Fibroblast of lung (primary cell): ENCODE measurements around the gene GH2.

Experiments used
- CTCF ChIP-seq, 2 donors: IDR thresholded peaks in 1 of 2; conservative IDR thresholded peaks in 1 of 2; 1 replicate in 1 of 2; 2 replicates in 1 of 2; pipeline ENCODE4 v1.5.1; 2011 to 2012; ENCODE audit warnings: low read length in 2 of 2, control low read depth in 1 of 2, inconsistent platforms in 1 of 2, low read depth in 1 of 2, mild to moderate bottlenecking in 1 of 2
- EZH2 ChIP-seq: IDR thresholded peaks from 2 replicates; pipeline ENCODE4 v1.5.1; 2012; ENCODE audit warnings: low read length, control low read depth, mild to moderate bottlenecking; ENCODE audit errors: missing control alignments

- TF ChIP-seq EZH2 (no peak), CTCF (conservative IDR thresholded peaks at IDR 0.05 in 1 of 2, IDR thresholded peaks at IDR 0.05 in 1 of 2; ENCODE audit: low read depth in 1 of 2, low read length in 2 of 2) (no peak)
Measured at GRCh38 chr17:63917646-63918045, 35.9 kb upstream of the GH2 start.
